ENCODE measurements around the gene RIPOR2. TPM values are rescaled to one million over a fixed set of nuclear protein-coding genes. Genes with fewer than 3 reads are reported as not detected.

The RIPOR2 gene
- total and polyA plus RNA-seq, 11 donors: 0.76 to 14.2 (median 4.2) TPM

- Histone ChIP-seq H3K36me3 (peaks cover 0 to 59% (median 0%) of the 10 kb centered on the region in 9 donors), H3K9me3 (no peaks in the 10 kb centered on the region), H3K4me3 (no peak overlapping the region), H3K27ac (peak overlapping the region in 7 of 12 donors; percentile 17 to 54 (median 33)), H3K27me3 (no peaks in the 10 kb centered on the region), H3K4me1 (peaks cover 0 to 20% (median 9%) of the 10 kb centered on the region in 12 donors)
- DNase-seq (no peak), ATAC-seq (peak in 1 of 4 donors; percentile 49)
- TF ChIP-seq CTCF (IDR thresholded peaks at IDR 0.05) (no peak), POLR2A (IDR thresholded peaks at IDR 0.05) (no peak)
- WGBS, 4 donors: 32 to 50% (median 41%) methylated on average over 2 of the region's 2 CpGs
- intact Hi-C loops (cut with DNase I): no loop called here
Observed at GRCh38 chr6:24836109-24836508, 99.7 kb downstream of the RIPOR2 start.

DNA sequence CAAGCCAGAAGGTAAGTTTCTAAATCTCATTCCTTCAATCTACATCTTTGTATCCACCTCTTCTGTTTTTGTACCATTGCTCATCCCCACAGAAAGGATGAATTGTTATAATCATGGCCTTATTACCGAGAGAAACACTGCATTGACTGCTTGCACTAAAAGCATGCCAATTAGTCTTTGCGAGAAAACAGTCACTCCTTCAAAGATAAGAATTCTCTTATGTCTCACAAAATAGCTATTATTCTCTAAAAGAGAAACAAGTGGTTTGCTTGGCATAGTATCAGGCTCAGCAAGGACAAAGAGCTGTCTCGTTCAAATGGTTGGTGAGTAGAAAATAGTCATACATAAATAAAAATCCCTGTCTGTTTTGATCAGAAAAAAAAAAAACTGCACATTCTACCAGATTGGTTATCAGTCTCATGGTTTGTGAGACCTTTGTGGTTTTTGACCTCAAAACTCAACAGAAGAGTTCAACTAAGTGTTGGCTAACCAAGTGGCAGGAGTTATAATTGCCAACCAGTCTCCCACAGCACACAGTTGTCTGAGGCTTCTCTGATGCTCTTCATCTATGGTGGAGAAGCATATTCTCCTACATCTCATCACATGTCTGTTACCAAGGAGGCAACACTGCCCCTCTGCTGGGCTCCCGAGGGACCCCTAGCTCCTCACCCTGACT, 101.9 kb downstream of the RIPOR2 start:
- TF ChIP-seq CTCF (IDR thresholded peaks at IDR 0.05) (no peak), POLR2A (IDR thresholded peaks at IDR 0.05) (no peak)
- no peak overlapping the region for H3K4me3 ChIP-seq
- H3K27me3 ChIP-seq: no peaks in the 10 kb centered on the region
- 91 to 95% (median 92%) methylated on average over 4 of the region's 4 CpGs for WGBS, 4 donors
- peaks cover 0 to 67% (median 0%) of the 10 kb centered on the region in 9 donors for H3K36me3 ChIP-seq
- ATAC-seq: no peak
- DNase-seq: no peak
- H3K9me3 ChIP-seq: no peaks in the 10 kb centered on the region
- intact Hi-C loops (cut with DNase I): no loop called here
- H3K27ac ChIP-seq: no peak overlapping the region
- peaks cover 0 to 20% (median 9%) of the 10 kb centered on the region in 12 donors for H3K4me1 ChIP-seq

DNA sequence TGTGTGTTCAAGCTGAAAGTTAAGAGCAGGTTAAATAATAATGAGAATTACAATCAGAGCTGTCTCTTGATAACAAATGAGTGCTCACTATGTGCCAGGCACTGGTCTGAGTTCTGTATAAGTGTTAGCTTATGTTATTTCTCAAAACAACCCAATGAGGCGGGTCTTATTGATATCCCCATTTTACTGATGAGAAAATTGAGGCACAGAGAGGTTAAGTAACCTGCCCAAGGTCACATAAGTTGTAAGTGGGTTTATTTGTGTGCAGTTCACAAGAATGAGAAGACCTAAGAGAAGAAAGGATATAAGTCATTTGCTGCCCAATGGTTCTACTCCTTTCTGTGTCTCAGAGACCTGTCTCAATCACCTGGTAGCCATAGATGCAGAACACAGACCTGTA, 103.0 kb downstream of the RIPOR2 start:
- TF ChIP-seq POLR2A (IDR thresholded peaks at IDR 0.05) (no peak), CTCF (IDR thresholded peaks at IDR 0.05) (no peak)
- no peak for ATAC-seq
- Histone ChIP-seq H3K27me3 (no peaks in the 10 kb centered on the region), H3K36me3 (peaks cover 0 to 67% (median 2%) of the 10 kb centered on the region in 9 donors), H3K4me3 (no peak overlapping the region), H3K9me3 (no peaks in the 10 kb centered on the region), H3K27ac (no peak overlapping the region), H3K4me1 (peaks cover 0 to 20% (median 9%) of the 10 kb centered on the region in 12 donors)
- intact Hi-C loops (cut with DNase I): no loop called here
- no peak for DNase-seq
- 94 to 100% (median 100%) methylated on average over 1 of the region's 1 CpG for WGBS, 4 donors

DNA sequence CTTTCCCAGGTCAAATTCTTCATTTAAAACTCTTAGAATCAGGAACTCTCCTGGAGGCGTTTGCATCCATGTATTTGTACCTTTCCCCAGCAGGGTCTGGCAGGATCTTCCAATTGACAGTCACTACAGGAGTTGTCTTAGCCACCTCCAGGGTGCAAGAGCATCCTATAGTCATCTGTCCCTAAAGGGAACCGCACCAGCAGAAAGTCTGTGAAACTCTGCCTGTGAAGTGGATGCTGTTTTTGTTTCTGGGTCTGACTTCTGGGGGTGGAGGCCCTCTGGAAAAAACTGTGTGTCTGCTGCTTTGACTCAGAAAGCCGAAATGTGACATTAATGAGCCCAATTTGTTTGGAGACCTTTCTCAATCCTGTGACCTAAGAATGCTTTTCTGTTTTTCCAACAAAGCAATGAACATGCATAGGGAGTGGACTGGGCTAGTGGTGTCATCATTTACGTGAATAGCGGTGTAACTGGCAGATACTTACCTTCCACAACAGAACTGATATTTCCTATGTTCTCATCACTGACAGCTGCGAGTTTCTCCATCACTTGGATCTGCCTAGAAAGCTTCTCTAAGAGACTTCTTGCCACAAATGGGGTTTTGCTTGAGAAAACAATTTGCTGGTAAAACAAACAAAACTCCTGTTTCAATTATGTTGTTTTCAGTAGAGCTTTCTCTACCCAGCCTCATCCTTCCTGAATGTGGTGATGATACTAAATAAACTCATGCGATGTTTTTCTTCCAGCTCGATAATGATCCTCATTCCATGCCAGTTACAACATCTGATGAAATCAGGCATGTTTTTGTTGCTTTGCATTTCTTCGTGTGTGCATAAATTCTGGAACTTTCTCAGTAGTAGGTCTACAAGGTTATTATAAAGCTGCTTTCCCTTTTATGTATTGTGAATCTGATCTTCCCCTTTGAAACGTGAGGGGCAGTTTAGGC, 103.7 kb downstream of the RIPOR2 start:
- ATAC-seq (no peak), DNase-seq (no peak)
- H3K27ac ChIP-seq: no peak overlapping the region
- H3K36me3 ChIP-seq: peaks cover 0 to 75% (median 10%) of the 10 kb centered on the region in 9 donors
- 89 to 91% (median 90%) methylated on average over 10 of the region's 10 CpGs for WGBS, 4 donors
- intact Hi-C loops (cut with DNase I): no loop called here
- H3K4me3 ChIP-seq: no peak overlapping the region
- no peak for TF ChIP-seq POLR2A (IDR thresholded peaks at IDR 0.05)
- no peak for TF ChIP-seq CTCF (IDR thresholded peaks at IDR 0.05)
- H3K4me1 ChIP-seq: peaks cover 0 to 20% (median 9%) of the 10 kb centered on the region in 12 donors
- no peaks in the 10 kb centered on the region for H3K27me3 ChIP-seq
- no peaks in the 10 kb centered on the region for H3K9me3 ChIP-seq
